Spleen (tissue), 11 donors: ENCODE results near the gene MICU1. TPM values are rescaled to one million over a fixed set of nuclear protein-coding genes. Genes with fewer than 3 reads are reported as not detected.

Experiments
- DNase-seq: peaks from one replicate; pipeline ENCODE4 v3.0.0-alpha.2; 2020
- H3K27ac ChIP-seq, 8 donors: fragments of 200-600 bp; sonication (generic) in 7 of 8; 1 replicate in 4 of 8; 2 replicates in 4 of 8; pipeline versions ENCODE4 v1.5.0 to v1.8.0; 2016 to 2021; ENCODE audit warnings: inconsistent platforms in 4 of 8, mild to moderate bottlenecking in 4 of 8, moderate library complexity in 1 of 8
- H3K27me3 ChIP-seq, 7 donors: fragments of 200-600 bp; sonication (generic) in 6 of 7; replicated peaks in 1 of 7; 1 replicate in 4 of 7; 2 replicates in 3 of 7; pipeline versions ENCODE4 v1.5.0 to v1.8.0; 2016 to 2021; ENCODE audit warnings: inconsistent platforms in 3 of 7, mild to moderate bottlenecking in 1 of 7
- H3K36me3 ChIP-seq, 6 donors: fragments of 200-600 bp; sonication (generic) in 5 of 6; 1 replicate in 4 of 6; 2 replicates in 2 of 6; pipeline versions ENCODE4 v1.5.0 to v1.8.0; 2016 to 2021; ENCODE audit warnings: inconsistent platforms in 2 of 6
- H3K4me1 ChIP-seq, 6 donors: fragments of 200-600 bp; sonication (generic) in 5 of 6; 1 replicate in 3 of 6; 2 replicates in 3 of 6; pipeline versions ENCODE4 v1.5.0 to v1.8.0; 2016 to 2021; ENCODE audit warnings: inconsistent platforms in 3 of 6
- H3K4me3 ChIP-seq, 8 donors: fragments of 200-600 bp; sonication (generic) in 7 of 8; 1 replicate in 4 of 8; 2 replicates in 4 of 8; pipeline versions ENCODE4 v1.5.0 to v1.8.0; 2016 to 2021; ENCODE audit warnings: inconsistent platforms in 4 of 8, mild to moderate bottlenecking in 4 of 8, moderate library complexity in 2 of 8
- H3K9me3 ChIP-seq, 8 donors: fragments of 200-600 bp; sonication (generic) in 7 of 8; 1 replicate in 4 of 8; 2 replicates in 4 of 8; pipeline versions ENCODE4 v1.5.0 to v1.8.0; 2016 to 2021; ENCODE audit warnings: inconsistent platforms in 4 of 8
- CTCF ChIP-seq, 11 experiments: fragments of 200-600 bp in 7 of 11; fragments of 450-650 bp in 4 of 11; sonication (generic) in 4 of 11; IDR thresholded peaks in 8 of 11; conservative IDR thresholded peaks in 3 of 11; 1 replicate in 7 of 11; 2 replicates in 4 of 11; pipeline versions ENCODE4 v1.4.0 to v1.8.0; 2016 to 2021; ENCODE audit warnings: antibody characterized with exemption in 11 of 11, inconsistent platforms in 4 of 11, mild to moderate bottlenecking in 1 of 11
- POLR2A ChIP-seq, 3 donors: fragments of 450-650 bp; IDR thresholded peaks; one replicate each; pipeline ENCODE4 v1.5.1; 2017; ENCODE audit warnings: antibody characterized with exemption in 3 of 3, mild to moderate bottlenecking in 1 of 3
- POLR2AphosphoS5 ChIP-seq, 3 donors: sonication (generic); formaldehyde crosslinking; IDR thresholded peaks; one replicate each; pipeline ENCODE4 v1.5.1; 2017; ENCODE audit warnings: antibody characterized with exemption in 3 of 3
- WGBS, 5 donors: extraction: QIAGEN DNeasy Blood & Tissue Kit in 3 of 5; methylation state at CpG; one replicate each; pipeline versions ENCODE4 v1.1.5 to v1.1.7; 2013 to 2018; 5-methylcytosine and 5-hydroxymethylcytosine counted together
- intact Hi-C: fragments of 100-400 bp; cut with DNase I; formaldehyde crosslinking; loops from one replicate; pipeline ENCODE4 v1.15.0; 2023; ENCODE audit warnings: low total_unique reads
- polyA plus RNA-seq, 3 donors: library from polyadenylated mRNA; stranded (reverse); fragments of 200-250 nt; gene quantifications; one replicate each; pipeline ENCODE4 v1.2.1, GENCODE V29; 2013
- total RNA-seq, 7 donors: library from RNA; depleted of rRNA in 3 of 7; stranded (reverse); fragments of >200 nt in 3 of 7; fragmentation: NEBNext Ultra II Directional in 4 of 7; extraction: Animal tissue kit (Norgen Biotek cat#: 25700) in 4 of 7; gene quantifications; one replicate each; pipeline versions ENCODE4 v1.1.0 to v1.2.1, GENCODE V29; 2016 to 2021
- donor health status: healthy with polysubstance abuse.
- donor health status: DM: no; HTN: no; CAD: no; lungs with moderate emphysema.
- donor health status: DM: no; HTN: no; CAD: no.
- donor health status: Bipolar disorder and iron deficiency.
- donor health status: healthy.
- donor health status: DM: no; HTN: no; CAD: no.
- donor health status: DM: yes; HTN: yes; CAD: no.

MICU1 gene
- total and polyA plus RNA-seq, 10 donors: 16.4 to 58.4 (median 46.5) TPM

DNA sequence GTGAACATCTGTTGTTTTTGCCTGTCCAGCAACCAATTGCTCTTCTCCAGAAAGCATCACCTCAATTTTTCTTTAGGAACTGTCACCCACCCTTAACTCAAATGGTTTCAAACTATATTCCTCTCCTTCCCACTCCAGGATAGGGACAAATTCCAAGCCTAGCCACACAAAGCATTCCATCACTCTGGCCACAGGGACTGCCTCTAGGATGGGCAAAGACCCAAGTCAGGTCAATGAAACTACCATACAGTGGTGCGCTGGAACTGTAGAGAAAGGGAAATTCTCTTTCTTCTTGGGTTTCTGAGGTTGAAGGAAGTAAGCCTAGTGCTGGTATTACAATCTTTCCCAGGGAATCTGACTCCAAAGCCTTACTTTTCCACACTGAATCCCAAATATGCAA lies 3.6 kb downstream of the MICU1 start:
- WGBS, 5 donors: 96 to 100% (median 98%) methylated on average over 1 of the region's 1 CpG
- DNase-seq: no peak
- no peaks in the 10 kb centered on the region for H3K27me3 ChIP-seq
- intact Hi-C loops: loop anchor here (10.0 kb wide), 2 partner anchors 73 to 257 kb away; partner anchors contain the start of gene MCU
- peaks cover 0 to 39% (median 25%) of the 10 kb centered on the region in 6 donors for H3K4me1 ChIP-seq
- H3K4me3 ChIP-seq: no peak overlapping the region
- H3K36me3 ChIP-seq: peaks cover 0 to 3% (median 0%) of the 10 kb centered on the region in 6 donors
- no peak overlapping the region for H3K27ac ChIP-seq
- no peak for TF ChIP-seq POLR2AphosphoS5 (IDR thresholded peaks at IDR 0.05)
- no peak for TF ChIP-seq CTCF (IDR thresholded peaks at IDR 0.05 in 8 of 11, conservative IDR thresholded peaks at IDR 0.05 in 3 of 11)
- TF ChIP-seq POLR2A (IDR thresholded peaks at IDR 0.05): no peak
- no peaks in the 10 kb centered on the region for H3K9me3 ChIP-seq

- TF ChIP-seq POLR2AphosphoS5 (IDR thresholded peaks at IDR 0.05): no peak
- TF ChIP-seq POLR2A (IDR thresholded peaks at IDR 0.05): no peak
- WGBS, 5 donors: 86 to 91% (median 90%) methylated on average over 1 of the region's 1 CpG
- no peak overlapping the region for H3K27ac ChIP-seq
- intact Hi-C loops: no loop called here
- no peaks in the 10 kb centered on the region for H3K36me3 ChIP-seq
- no peak overlapping the region for H3K4me3 ChIP-seq
- H3K4me1 ChIP-seq: peaks cover 0 to 16% (median 9%) of the 10 kb centered on the region in 6 donors
- no peak for DNase-seq
- H3K27me3 ChIP-seq: no peaks in the 10 kb centered on the region
- H3K9me3 ChIP-seq: peaks cover 0 to 14% (median 6%) of the 10 kb centered on the region in 8 donors
Observed at GRCh38 chr10:72616716-72617115, 9.2 kb downstream of the MICU1 start.

DNA sequence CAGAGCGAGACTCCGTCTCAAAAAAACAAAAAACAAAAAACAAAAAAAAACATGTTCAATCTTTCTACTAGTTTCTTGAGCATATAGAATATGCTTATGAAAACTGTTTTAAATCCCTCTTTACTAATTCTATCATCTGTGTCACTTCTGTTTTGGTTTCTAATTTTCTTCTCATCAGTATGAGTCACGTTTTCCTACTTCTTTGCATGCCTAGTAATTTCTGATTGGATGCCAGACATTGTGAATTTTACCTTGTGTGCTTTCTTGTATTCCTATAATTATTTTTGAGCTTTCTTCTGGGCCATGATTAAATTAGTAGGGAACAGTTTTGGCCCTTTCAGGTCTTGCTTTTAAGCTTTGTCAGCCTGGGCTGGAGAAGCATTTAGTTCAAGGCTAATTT lies 9.9 kb downstream of the MICU1 start:
- TF ChIP-seq POLR2A (IDR thresholded peaks at IDR 0.05) (no peak), CTCF (IDR thresholded peaks at IDR 0.05 in 8 of 11, conservative IDR thresholded peaks at IDR 0.05 in 3 of 11) (no peak), POLR2AphosphoS5 (IDR thresholded peaks at IDR 0.05) (no peak)
- Histone ChIP-seq H3K36me3 (no peaks in the 10 kb centered on the region), H3K4me1 (peaks cover 0 to 23% (median 10%) of the 10 kb centered on the region in 6 donors), H3K9me3 (peaks cover 0 to 14% (median 6%) of the 10 kb centered on the region in 8 donors), H3K4me3 (no peak overlapping the region), H3K27ac (no peak overlapping the region), H3K27me3 (no peaks in the 10 kb centered on the region)
- intact Hi-C loops: no loop called here
- no peak for DNase-seq
- WGBS, 5 donors: 71 to 83% (median 75%) methylated on average over 3 of the region's 3 CpGs

DNA sequence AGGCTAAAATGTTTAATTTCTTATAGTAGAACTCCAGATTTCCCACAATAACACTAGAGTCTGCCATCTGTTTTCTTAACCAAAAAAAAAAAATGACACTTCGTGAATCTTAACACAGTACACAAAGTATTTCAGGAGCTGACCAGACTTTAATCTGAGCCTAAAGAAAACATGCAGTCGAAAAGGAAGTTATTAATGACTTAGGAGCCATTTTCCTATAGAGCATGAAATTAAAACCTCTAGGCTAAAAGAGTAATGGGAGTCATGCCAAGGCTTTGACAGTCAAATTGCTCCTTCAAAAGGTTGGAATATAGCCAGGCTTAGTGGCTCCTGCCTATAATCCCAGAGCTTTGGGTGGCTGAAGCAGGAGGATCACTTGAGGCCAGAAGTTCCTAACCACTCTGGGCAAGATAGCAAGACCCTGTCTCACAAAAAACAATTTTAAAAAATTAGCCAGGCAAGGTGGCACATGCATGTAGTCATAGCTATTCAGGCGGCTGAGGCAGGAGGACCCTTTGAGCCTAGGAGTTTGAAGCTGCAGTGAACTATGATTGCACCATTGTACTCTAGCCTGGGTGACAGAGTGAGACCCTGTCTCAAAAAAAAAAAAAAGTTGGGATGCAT lies 13.6 kb downstream of the MICU1 start:
- DNase-seq: no peak
- 56 to 69% (median 68%) methylated on average over 3 of the region's 3 CpGs for WGBS, 5 donors
- Histone ChIP-seq H3K4me3 (peak overlapping the region in 5 of 8 donors; percentile 11 to 43 (median 18)), H3K27me3 (no peaks in the 10 kb centered on the region), H3K27ac (peak overlapping the region in 7 of 8 donors; percentile 53 to 75 (median 69)), H3K36me3 (no peaks in the 10 kb centered on the region), H3K4me1 (peaks cover 3 to 34% (median 8%) of the 10 kb centered on the region in 6 donors), H3K9me3 (peaks cover 0 to 14% (median 6%) of the 10 kb centered on the region in 8 donors)
- intact Hi-C loops: no loop called here
- TF ChIP-seq CTCF (IDR thresholded peaks at IDR 0.05 in 8 of 11, conservative IDR thresholded peaks at IDR 0.05 in 3 of 11) (no peak), POLR2AphosphoS5 (IDR thresholded peaks at IDR 0.05) (no peak), POLR2A (IDR thresholded peaks at IDR 0.05) (no peak)
